ENCODE results near the gene ITGA5. TPM values are rescaled to one million over a fixed set of nuclear protein-coding genes. Genes with fewer than 3 reads are reported as not detected.

ITGA5 gene
- total and polyA plus RNA-seq, 9 of the 15 experiments (the other 6 are each of a cell fraction or from before 2014, with no cell fraction given), result 9.1 to 82.1 (median 47.4) TPM

GRCh38 chr12:54430471-54431069 is 11.5 kb upstream of the ITGA5 start (continued):
- TF ChIP-seq MCM3 (IDR thresholded peaks at IDR 0.05) (no peak), ZNF232 (CRISPR knock-in tag; IDR thresholded peaks at IDR 0.05) (no peak), PHB (CRISPR knock-in tag; IDR thresholded peaks at IDR 0.05) (no peak), BRF1 (IDR thresholded peaks at IDR 0.05; ENCODE audit: borderline replicate concordance, extremely low read depth, insufficient read length) (no peak), PHF20 (IDR thresholded peaks at IDR 0.05; ENCODE audit: partially characterized antibody) (no peak), DNMT1 (IDR thresholded peaks at IDR 0.05) (no peak)

- Histone ChIP-seq H3K27ac (ENCODE audit: extremely low read depth, low read depth, low read length) (peak overlapping the region; percentile 73), H3K9ac (ENCODE audit: insufficient read depth in 1 of 2, low read depth in 2 of 2, low read length in 2 of 2) (peak overlapping the region; percentile 46 to 61), H3K9me3 (replicated peaks; ENCODE audit: control insufficient read depth, insufficient read depth, low read depth, low read length) (no peaks in the 10 kb centered on the region), H3K4me1 (replicated peaks in 1 of 2; ENCODE audit: control insufficient read depth in 2 of 2, insufficient read depth in 2 of 2, low read length in 2 of 2) (peaks cover 30 to 74% of the 10 kb centered on the region in 2 experiments), H2AFZ (ENCODE audit: low read depth, low read length) (peak overlapping the region; percentile 93), H3K9me1 (ENCODE audit: control insufficient read depth, insufficient read depth, low read length) (no peaks in the 10 kb centered on the region), H3K79me2 (ENCODE audit: control insufficient read depth, insufficient read depth, low read length) (no peaks in the 10 kb centered on the region), H3K27me3 (ENCODE audit: control insufficient read depth in 2 of 2, insufficient read depth in 2 of 2, low read length in 2 of 2) (no peaks in the 10 kb centered on the region), H4K20me1 (replicated peaks; ENCODE audit: control insufficient read depth, insufficient read depth, low read length) (no peaks in the 10 kb centered on the region), H3K36me3 (ENCODE audit: control insufficient read depth, insufficient read depth, low read length) (no peaks in the 10 kb centered on the region), H3K4me3 (no peak overlapping the region), H3K4me2 (ENCODE audit: insufficient read depth, low read length) (peak overlapping the region; percentile 1; the same call in 1 of the 2 replicates)
- POLR2A ChIA-PET, result interaction anchor here (0.6 to 2.0 kb wide), 4 partner anchors 18 to 48 kb away, joined by 3 to 6 read pairs (median 4); no protein-coding TSS in a partner anchor
- 45% methylated on average over 2 of the region's 3 CpGs for WGBS (ENCODE audit: insufficient coverage, low coverage, missing lambda C conversion rate)
- FAIRE-seq (no peak), ATAC-seq (no peak; the same call in 2 of the 3 replicates), DNase-seq (ENCODE audit: extremely low read depth in 1 of 4, low spot score in 3 of 4) (peak in 1 of 4 experiments; percentile 38)
- BruUV-seq (replicated peaks), result no TSS peak
- CTCF ChIA-PET (ENCODE audit: low intra/inter-chr PET ratio), result no interaction called here
- intact Hi-C loops (cut with micrococcal nuclease) (no loop called here), in situ Hi-C loops (cut with MboI) (no loop called here)
- TF ChIP-seq ZNF592 (IDR thresholded peaks at IDR 0.05), result peak; percentile 62; the same call in 1 of the 2 replicates
- TF ChIP-seq SETDB1 (IDR thresholded peaks at IDR 0.05; ENCODE audit: low read length), result no peak
- TF ChIP-seq NFIC (IDR thresholded peaks at IDR 0.05), result peak; percentile 91
- TF ChIP-seq ZNF695 (CRISPR knock-in tag; IDR thresholded peaks at IDR 0.05), result 0 out of 2 replicates have a peak, but pooled peaks have one; percentile 12
- no peak for TF ChIP-seq CBFB (CRISPR knock-in tag; IDR thresholded peaks at IDR 0.05)
- peak; percentile 62 for TF ChIP-seq ZFX (CRISPR knock-in tag; IDR thresholded peaks at IDR 0.05)
- no peak for TF ChIP-seq TFE3 (CRISPR knock-in tag; IDR thresholded peaks at IDR 0.05)
- no peak for TF ChIP-seq MITF (IDR thresholded peaks at IDR 0.05)
- no peak for TF ChIP-seq DIDO1 (tag; IDR thresholded peaks at IDR 0.05; ENCODE audit: low read depth)
Observed at GRCh38 chr12:54429014-54429471, 10.0 kb upstream of the ITGA5 start.
